HG02798 (cell line): ENCODE results near the gene DCC.

Experiments used
- ATAC-seq: cut with Tn5 transposase; IDR thresholded peaks from one replicate; pipeline ENCODE4 v1.9.1; 2021; ENCODE audit warnings: mild to moderate bottlenecking; ENCODE audit not compliant: unreplicated experiment, poor library complexity

DCC gene

DNA sequence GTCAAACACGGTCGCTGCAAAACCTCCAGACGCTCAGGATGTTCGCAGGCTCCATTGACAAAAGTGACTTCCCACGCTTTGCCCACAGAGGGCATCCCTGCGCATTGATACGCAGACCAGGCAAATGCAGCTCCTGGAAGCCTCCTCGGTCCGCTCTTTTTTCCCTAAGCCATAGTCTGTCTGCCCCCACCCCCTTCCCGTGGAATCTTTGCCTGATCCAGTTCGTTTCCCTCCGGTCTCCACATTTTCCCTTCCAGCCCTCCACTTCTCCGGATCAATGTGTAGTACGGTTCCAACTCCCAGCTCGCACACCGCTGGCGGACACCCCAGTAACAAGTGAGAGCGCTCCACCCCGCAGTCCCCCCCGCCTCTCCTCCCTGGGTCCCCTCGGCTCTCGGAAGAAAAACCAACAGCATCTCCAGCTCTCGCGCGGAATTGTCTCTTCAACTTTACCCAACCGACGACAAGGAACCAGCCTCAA, at the start of gene DCC:
Gene DCC, plus strand, starts transcription at position 307 of the 481 bp plus-strand sequence. CDS start 591 bp downstream, outside the sequence.
- peak; percentile 64 for ATAC-seq

DNA sequence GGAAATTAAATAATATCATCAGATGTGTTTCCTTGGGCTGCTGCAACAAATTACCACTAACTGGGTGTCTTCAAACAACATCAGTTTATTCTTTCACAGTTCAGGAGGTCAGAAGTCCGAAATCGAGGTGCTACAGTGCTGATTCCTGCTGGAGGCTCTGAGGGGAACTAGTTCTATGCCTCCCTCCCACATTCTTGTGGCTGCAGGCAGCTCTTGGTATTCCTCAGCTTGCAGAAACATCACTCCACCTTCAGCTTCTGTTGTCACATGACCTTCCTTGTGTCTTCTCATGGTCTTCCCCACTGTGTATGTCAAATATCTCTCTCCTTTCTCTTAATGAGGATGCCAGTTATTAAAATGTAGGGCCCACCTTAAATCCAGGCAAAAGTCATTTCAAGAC, 29.3 kb upstream of the DCC start:
- ATAC-seq = no peak

DNA sequence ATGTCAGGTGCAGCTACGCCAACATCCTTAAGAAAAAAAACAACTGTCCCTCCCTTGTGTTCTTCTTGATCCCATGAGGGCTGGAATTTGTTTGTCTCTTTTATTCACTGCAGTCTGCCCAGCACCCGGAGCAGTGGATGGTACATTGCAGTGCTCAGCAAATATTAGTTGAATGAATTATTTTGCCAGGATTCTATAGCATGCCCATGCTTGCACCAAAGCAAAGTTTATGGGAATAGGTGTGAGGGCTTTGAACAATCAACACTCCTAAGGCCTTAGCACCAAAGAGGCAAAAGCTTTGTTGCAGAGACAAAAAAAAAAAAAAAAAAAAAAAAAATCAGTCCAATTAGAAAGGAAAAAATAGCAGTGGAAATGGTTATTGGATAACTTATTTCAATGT, 28.7 kb upstream of the DCC start:
- ATAC-seq = no peak

DNA sequence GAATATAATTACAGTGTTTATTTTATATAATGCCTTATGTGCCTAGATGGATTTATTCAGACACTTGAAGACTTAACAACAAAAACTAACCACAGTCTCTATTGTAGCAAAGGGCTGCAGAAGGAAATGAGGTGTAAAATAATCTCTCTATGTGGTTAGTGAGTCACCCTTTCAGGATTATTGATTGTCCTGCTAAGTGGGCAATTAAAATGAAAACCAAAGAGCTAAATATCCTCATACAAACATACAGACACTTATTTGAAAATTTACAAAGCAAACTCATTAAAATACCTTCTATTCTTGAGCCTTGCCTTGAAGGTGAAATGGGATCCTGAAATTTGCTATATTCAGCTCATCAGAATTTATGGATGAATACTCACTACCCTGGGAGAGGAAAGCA, 27.7 kb upstream of the DCC start:
- ATAC-seq = no peak

GRCh38 chr18:52313213-52313612, 26.8 kb upstream of the DCC start:
- ATAC-seq = no peak

DNA sequence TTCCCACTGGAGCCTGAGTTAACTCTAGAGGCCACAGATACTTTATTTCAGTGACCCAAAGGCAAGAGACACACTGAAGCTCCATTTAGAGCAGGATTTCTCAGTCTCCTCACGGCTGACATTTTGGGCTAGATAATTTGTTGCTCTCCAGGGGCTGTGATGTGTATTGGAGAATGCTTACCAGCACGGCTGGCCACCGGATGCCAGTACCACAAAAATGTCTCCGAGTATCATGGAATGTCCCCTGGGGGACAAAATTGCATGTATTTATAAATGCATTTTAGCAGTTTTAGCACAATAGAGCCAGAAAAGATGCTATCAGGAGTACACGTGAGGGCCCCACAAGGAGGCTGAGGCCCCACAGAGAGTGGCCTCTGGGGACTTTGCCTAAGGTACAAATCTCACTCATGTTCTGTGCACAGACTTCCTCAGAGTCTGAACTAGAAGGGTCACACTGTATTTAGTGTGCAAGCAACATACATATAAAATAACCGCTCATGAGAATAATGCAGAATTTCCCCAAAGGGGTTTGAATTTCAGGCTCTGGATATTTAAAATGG, 20.5 kb upstream of the DCC start:
- ATAC-seq = no peak

DNA sequence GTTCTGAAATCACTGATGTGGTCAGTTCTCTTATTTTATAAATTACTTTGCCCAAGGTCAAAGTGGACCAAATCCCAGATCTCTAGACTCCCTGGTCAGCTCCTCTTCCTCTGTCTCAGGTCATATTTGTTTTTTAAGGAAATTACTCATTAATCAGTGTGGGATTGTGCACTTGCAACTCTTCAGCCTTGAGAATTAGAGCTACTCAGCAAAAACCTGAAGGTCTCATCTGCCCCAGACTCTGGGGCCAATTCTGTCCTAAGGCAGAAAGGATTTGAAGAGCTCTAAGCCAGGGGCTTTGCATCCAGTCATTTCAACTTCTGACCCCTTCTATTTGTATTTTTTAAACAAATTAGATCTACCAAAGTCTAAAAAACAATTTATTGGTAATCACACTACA, 17.7 kb upstream of the DCC start:
- no peak for ATAC-seq

DNA sequence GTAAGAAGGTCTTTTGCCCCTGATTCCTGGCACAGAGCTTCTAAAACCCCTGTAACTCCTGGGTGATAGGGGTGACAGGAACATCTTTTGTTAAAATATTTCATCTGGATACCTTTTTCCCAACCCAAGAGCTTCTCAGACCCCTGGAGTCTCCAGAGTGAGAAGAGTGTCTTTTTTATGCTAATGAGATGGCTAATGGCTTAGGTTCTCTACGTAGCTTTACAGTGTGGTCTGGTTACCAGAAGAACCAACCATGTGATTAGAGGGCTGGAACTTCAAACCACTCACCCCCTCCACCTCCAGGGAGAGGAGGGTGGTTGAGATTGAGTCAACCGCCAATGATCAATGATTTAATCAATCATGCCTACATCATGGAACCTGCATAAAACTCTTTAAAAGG, 16.2 kb upstream of the DCC start:
- no peak for ATAC-seq

GRCh38 chr18:52325997-52326396, 14.0 kb upstream of the DCC start:
- no peak for ATAC-seq

GRCh38 chr18:52333860-52334259, 6.1 kb upstream of the DCC start:
- ATAC-seq = no peak

GRCh38 chr18:52334307-52334706, 5.7 kb upstream of the DCC start:
- ATAC-seq = no peak

- no peak for ATAC-seq
Measured at GRCh38 chr18:52334896-52335295, 5.1 kb upstream of the DCC start.

- no peak for ATAC-seq
Measured at GRCh38 chr18:52337276-52337675, 2.7 kb upstream of the DCC start.

DNA sequence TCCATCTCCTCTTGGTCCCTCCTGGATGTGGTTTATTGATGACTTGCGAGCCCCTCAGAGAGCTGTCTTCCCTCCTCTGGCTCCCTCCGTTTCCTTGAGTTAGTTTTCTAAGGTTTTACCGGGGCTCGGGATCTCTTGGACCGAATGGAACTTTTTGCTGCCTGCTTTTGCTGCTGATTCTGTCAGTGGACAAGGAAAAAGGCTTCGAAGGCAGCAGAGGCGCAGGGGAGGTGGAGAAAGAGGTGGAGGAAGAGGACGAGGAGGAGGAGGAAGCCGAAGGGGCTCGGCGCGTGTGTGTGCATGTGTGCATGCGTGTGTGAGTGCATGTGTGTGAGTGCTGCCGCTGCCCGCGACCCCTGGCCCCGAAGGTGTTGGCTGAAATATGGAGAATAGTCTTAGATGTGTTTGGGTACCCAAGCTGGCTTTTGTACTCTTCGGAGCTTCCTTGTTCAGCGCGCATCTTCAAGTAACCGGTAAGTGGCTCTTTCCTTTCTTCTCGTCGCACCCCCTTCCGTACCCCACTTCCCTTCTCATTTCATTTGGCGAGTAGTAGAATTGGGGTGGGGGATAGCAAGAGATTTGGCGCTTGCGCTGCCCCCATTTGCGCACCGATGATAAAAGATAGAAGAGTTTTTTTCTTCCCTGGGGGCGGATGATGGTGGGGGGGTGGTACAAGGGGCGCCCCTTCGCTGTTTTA, 557 bp downstream of the DCC start:
- ATAC-seq = no peak

- no peak for ATAC-seq
Measured at GRCh38 chr18:52341103-52341432, 1.1 kb downstream of the DCC start.

GRCh38 chr18:52341608-52342381, 1.8 kb downstream of the DCC start:
- ATAC-seq = no peak

- ATAC-seq = no peak
Measured at GRCh38 chr18:52342456-52342855, 2.5 kb downstream of the DCC start.

DNA sequence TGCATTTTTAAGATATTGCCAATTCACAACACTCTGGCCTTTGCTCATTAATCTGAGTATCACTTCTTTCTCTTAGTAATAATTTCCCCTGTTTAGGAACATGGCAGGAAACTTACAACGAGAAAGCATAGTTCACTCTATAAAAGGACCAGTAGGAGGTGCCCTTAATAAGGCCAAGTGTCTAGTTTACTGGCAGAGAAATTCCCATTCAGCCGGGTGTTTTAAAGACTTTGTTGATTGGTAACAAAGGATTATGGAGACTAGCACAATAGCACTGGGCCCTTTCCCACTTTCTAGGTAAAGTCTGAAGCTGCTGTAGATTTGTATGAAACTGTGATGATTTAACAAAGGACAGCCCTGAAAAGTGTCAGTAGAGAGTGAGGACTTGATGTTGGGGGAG, 3.1 kb downstream of the DCC start:
- ATAC-seq = peak; percentile 32

DNA sequence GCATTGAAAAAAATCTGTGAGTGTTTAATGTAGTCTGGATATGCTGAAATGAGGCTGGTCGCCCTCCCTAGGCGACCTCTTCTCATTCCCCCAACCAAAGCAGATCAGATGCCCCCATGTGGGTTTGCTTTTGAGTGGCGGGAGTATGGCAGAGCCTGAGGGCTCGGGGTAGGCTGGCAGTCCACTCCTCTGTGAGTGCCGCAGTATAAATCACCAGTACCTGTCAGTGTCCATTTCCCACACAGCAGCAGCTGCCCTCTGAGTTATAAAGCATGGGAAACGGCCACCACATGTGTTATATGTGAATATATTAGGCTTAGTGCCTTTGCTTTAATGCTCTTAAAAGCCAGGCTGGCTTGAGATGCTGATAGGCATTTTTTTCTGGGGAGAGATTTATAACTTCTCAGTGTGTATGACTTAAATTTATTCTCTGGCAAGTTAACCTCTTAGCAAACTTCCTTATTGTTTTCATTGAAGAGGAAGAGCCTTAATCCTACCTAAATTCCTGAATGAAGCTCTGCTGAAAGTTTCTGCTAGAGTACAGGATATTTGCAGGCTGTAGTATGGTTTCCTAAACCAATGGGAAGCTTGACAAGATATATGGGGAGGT, 3.8 kb downstream of the DCC start:
- ATAC-seq = no peak

GRCh38 chr18:52344881-52345280, 4.9 kb downstream of the DCC start:
- no peak for ATAC-seq

GRCh38 chr18:52345428-52345827, 5.4 kb downstream of the DCC start:
- no peak for ATAC-seq
